IMR-90 (cell line): ENCODE measurements around the gene OLFML3. TPM values are rescaled to one million over a fixed set of nuclear protein-coding genes. Genes with fewer than 3 reads are reported as not detected.

Experiments used
- ATAC-seq: fragments of 200-7000 bp; cut with Tn5 transposase; 2 replicates; pipeline ENCODE4 v1.9.1; 2020; ENCODE audit warnings: low read depth, mild to moderate bottlenecking, moderate library complexity
- BruUV-seq: library from RNA; stranded (reverse); fragments of 400-500 nt; replicated peaks from 2 replicates; lab custom pipeline; 2021; lab: Mats Ljungman, UMichigan
- CTCF ChIA-PET: fragments of 300-600 bp; formaldehyde crosslinking; extraction: SDS; loops from one replicate; lab custom pipeline; 2021; ENCODE audit warnings: antibody characterized with exemption; lab: Yijun Ruan, JAX
- POLR2A ChIA-PET: fragments of 300-600 bp; sonication (Branson Sonifier 250); formaldehyde crosslinking; loops from one replicate; lab custom pipeline; 2022; ENCODE audit warnings: antibody characterized with exemption; ENCODE audit not compliant: unreplicated experiment; lab: Charles Lee
- DNase-seq: peaks from one replicate; pipeline ENCODE4 v3.0.0; 2013
- H2AFZ ChIP-seq: replicated peaks from 2 replicates; pipeline ENCODE3; 2013; ENCODE audit warnings: low read length, mild to moderate bottlenecking; ENCODE audit not compliant: poor library complexity
- H2AK5ac ChIP-seq: 2 replicates; pipeline ENCODE4 v1.6.1; 2013; ENCODE audit warnings: low read depth, low read length, inconsistent platforms
- H2AK9ac ChIP-seq: replicated peaks from 2 replicates; pipeline ENCODE3; 2013; ENCODE audit warnings: mild to moderate bottlenecking, low read depth, low read length, moderate library complexity; ENCODE audit not compliant: poor library complexity
- H2BK120ac ChIP-seq: 2 replicates; pipeline ENCODE4 v1.6.1; 2013; ENCODE audit warnings: low read depth, low read length, inconsistent platforms
- H2BK15ac ChIP-seq: 3 replicates; pipeline ENCODE4 v1.6.1; 2013; ENCODE audit warnings: low read depth, low read length, inconsistent platforms
- H2BK20ac ChIP-seq: 2 replicates; pipeline ENCODE4 v1.6.1; 2013; ENCODE audit warnings: low read depth, mild to moderate bottlenecking, inconsistent platforms, low read length, moderate library complexity
- H2BK5ac ChIP-seq: 2 replicates; pipeline ENCODE4 v1.6.1; 2013; ENCODE audit warnings: mild to moderate bottlenecking, low read depth, low read length, inconsistent platforms; ENCODE audit not compliant: poor library complexity, severe bottlenecking
- H3K14ac ChIP-seq: replicated peaks from 2 replicates; pipeline ENCODE4 v1.6.1; 2013; ENCODE audit warnings: low read depth, low read length, inconsistent platforms
- H3K18ac ChIP-seq: 2 replicates; pipeline ENCODE4 v1.6.1; 2013; ENCODE audit warnings: low read depth, low read length, control low read depth
- H3K23ac ChIP-seq: 2 replicates; pipeline ENCODE4 v1.6.1; 2013; ENCODE audit warnings: low read depth, low read length, inconsistent platforms
- H3K27ac ChIP-seq: 2 replicates; pipeline ENCODE4 v1.5.1; 2013; ENCODE audit warnings: mild to moderate bottlenecking, control low read depth, low read length; ENCODE audit not compliant: insufficient read depth
- H3K27me3 ChIP-seq: 2 replicates; pipeline ENCODE4 v1.6.1; 2013; ENCODE audit warnings: low read length; ENCODE audit not compliant: control insufficient read depth, insufficient read depth
- H3K36me3 ChIP-seq: 2 replicates; pipeline ENCODE4 v1.6.1; 2013; ENCODE audit warnings: low read length, mixed read lengths; ENCODE audit not compliant: control insufficient read depth, insufficient read depth
- H3K4ac ChIP-seq: 2 replicates; pipeline ENCODE4 v1.6.1; 2013; ENCODE audit warnings: low read depth, low read length, inconsistent platforms
- H3K4me1 ChIP-seq: 2 replicates; pipeline ENCODE4 v1.6.1; 2013; ENCODE audit warnings: low read length, mixed read lengths; ENCODE audit not compliant: control insufficient read depth, insufficient read depth
- H3K4me2 ChIP-seq: 2 replicates; pipeline ENCODE4 v1.6.1; 2013; ENCODE audit warnings: low read depth, mild to moderate bottlenecking, control low read depth, low read length, moderate library complexity
- H3K4me3 ChIP-seq: 2 replicates; pipeline ENCODE4 v1.5.1; 2013; ENCODE audit warnings: low read depth, mild to moderate bottlenecking, control low read depth, low read length, moderate library complexity; ENCODE audit not compliant: insufficient read depth
- H3K56ac ChIP-seq: 2 replicates; pipeline ENCODE4 v1.6.1; 2013; ENCODE audit warnings: low read length, inconsistent platforms; ENCODE audit not compliant: insufficient read depth; ENCODE audit errors: extremely low read depth
- H3K79me1 ChIP-seq, 2 experiments: 2 replicates each; pipeline ENCODE4 v1.6.1; 2013; ENCODE audit warnings: low read length in 2 of 2, inconsistent platforms in 1 of 2, low read depth in 1 of 2
- H3K9ac ChIP-seq: 2 replicates; pipeline ENCODE4 v1.6.1; 2013; ENCODE audit warnings: low read depth, low read length, control low read depth
- H3K9me1 ChIP-seq: 2 replicates; pipeline ENCODE4 v1.6.1; 2013; ENCODE audit warnings: low read length, inconsistent platforms; ENCODE audit not compliant: insufficient read depth
- H3K9me3 ChIP-seq: 2 replicates; pipeline ENCODE4 v1.6.1; 2013; ENCODE audit warnings: low read length; ENCODE audit not compliant: control insufficient read depth, insufficient read depth
- H4K20me1 ChIP-seq: 2 replicates; pipeline ENCODE4 v1.6.1; 2013; ENCODE audit warnings: low read length, inconsistent platforms; ENCODE audit not compliant: insufficient read depth
- H4K5ac ChIP-seq: 2 replicates; pipeline ENCODE4 v1.6.1; 2013; ENCODE audit warnings: mild to moderate bottlenecking, low read depth, low read length, control low read depth
- H4K8ac ChIP-seq, 2 experiments: 2 replicates each; pipeline ENCODE4 v1.6.1; 2013; ENCODE audit warnings: low read depth in 2 of 2, low read length in 2 of 2, control low read depth in 1 of 2, inconsistent platforms in 1 of 2
- H4K91ac ChIP-seq: 2 replicates; pipeline ENCODE4 v1.6.1; 2013; ENCODE audit warnings: low read depth, low read length, inconsistent platforms; ENCODE audit not compliant: insufficient read depth
- BHLHE40 ChIP-seq: fragments of 150-350 bp; IDR thresholded peaks from 2 replicates; pipeline ENCODE4 v1.6.1; 2016; ENCODE audit warnings: mild to moderate bottlenecking, low read depth, low read length
- MAFK ChIP-seq: IDR thresholded peaks from 2 replicates; pipeline ENCODE4 v1.6.1; 2012; ENCODE audit warnings: low read depth, low read length, improper control_type of control experiment
- MXI1 ChIP-seq: IDR thresholded peaks from 2 replicates; pipeline ENCODE4 v1.6.1; 2012; ENCODE audit warnings: low read depth, mild to moderate bottlenecking, low read length, moderate library complexity, borderline replicate concordance
- NFE2L2 ChIP-seq: fragments of 150-350 bp; IDR thresholded peaks from 2 replicates; pipeline ENCODE4 v1.6.1; 2016; ENCODE audit warnings: low read depth, mild to moderate bottlenecking, low read length
- RCOR1 ChIP-seq: IDR thresholded peaks from 2 replicates; pipeline ENCODE4 v1.6.1; 2012; ENCODE audit warnings: mild to moderate bottlenecking, low read length, improper control_type of control experiment; ENCODE audit not compliant: insufficient replicate concordance
- RFX5 ChIP-seq: IDR thresholded peaks from 2 replicates; pipeline ENCODE4 v1.8.0; 2012; ENCODE audit warnings: low read depth, mild to moderate bottlenecking, low read length, moderate library complexity
- SMC3 ChIP-seq: fragments of 150-350 bp; IDR thresholded peaks from 2 replicates; pipeline ENCODE4 v1.6.1; 2016; ENCODE audit warnings: low read depth, mild to moderate bottlenecking, antibody characterized with exemption, low read length, moderate library complexity
- USF2 ChIP-seq: fragments of 150-350 bp; IDR thresholded peaks from 2 replicates; pipeline ENCODE4 v1.6.1; 2017; ENCODE audit warnings: mild to moderate bottlenecking, antibody characterized with exemption, low read length, low read depth
- WGBS, 2 experiments: methylation state at CpG; one replicate each; pipeline versions ENCODE4 v1.1.5 to v1.1.7; 2013; ENCODE audit warnings: missing lambda C conversion rate in 2 of 2; ENCODE audit not compliant: insufficient read length in 1 of 2; ENCODE audit errors: extremely low coverage in 2 of 2; 5-methylcytosine and 5-hydroxymethylcytosine counted together
- dilution Hi-C: fragments of 300-500 bp; cut with HindIII; formaldehyde crosslinking; loops from one replicate; pipeline ENCODE4 v1.14.3; 2018; ENCODE audit warnings: low sequenced_read_pairs; ENCODE audit not compliant: unreplicated experiment
- in situ Hi-C: fragments of 300-500 bp; cut with MboI; formaldehyde crosslinking; loops from 3 replicates; pipeline ENCODE4 v1.14.3; 2019; ENCODE audit warnings: low sequenced_read_pairs, inconsistent platforms, mixed read lengths
- intact Hi-C: fragments of 100-400 bp; cut with micrococcal nuclease; formaldehyde crosslinking; loops from 2 replicates; pipeline ENCODE4 v1.10.0; 2022
- polyA plus RNA-seq, 3 experiments: library from polyadenylated mRNA; depleted of rRNA; stranded (reverse); fragments of >200 nt; gene quantifications; 2 replicates each; pipeline ENCODE4 v1.2.3, GENCODE V29; 2012; ENCODE audit warnings: low replicate concordance in 1 of 3
- total RNA-seq: library from RNA; depleted of rRNA; stranded (reverse); fragments of >200 nt; gene quantifications from 2 replicates; pipeline ENCODE4 v1.2.3, GENCODE V29; 2012

OLFML3 gene
- total and polyA plus RNA-seq, 2 of the 4 experiments (the other 2 are of a cell fraction) = 40.9 to 71.3 TPM

GRCh38 chr1:113946678-113947387 lies 32.4 kb upstream of the OLFML3 start:
- ChIA-PET CTCF (interaction anchor here (1.2 kb wide), 1 partner anchor 11 kb away, joined by 3 read pairs; no protein-coding TSS in a partner anchor), POLR2A (no interaction called here)
- no peak overlapping the region for H2AK5ac ChIP-seq
- H2BK15ac ChIP-seq = no peak overlapping the region
- H3K4me3 ChIP-seq = no peak overlapping the region
- H3K36me3 ChIP-seq = peaks cover 6% of the 10 kb centered on the region; the same call in 1 of the 2 replicates
- peak overlapping the region; percentile 24; the same call in 1 of the 2 replicates for H3K14ac ChIP-seq
- H3K4me2 ChIP-seq = 0 out of 2 replicates have a peak overlapping the region, but pooled peaks have one; percentile 5
- intact Hi-C loops = loop anchor here (5.0 kb wide), 1 partner anchor 110 kb away; no protein-coding TSS in a partner anchor
- ATAC-seq = peak; percentile 61
- no peak overlapping the region for H3K27ac ChIP-seq
- no peak overlapping the region; the same call in 1 of the 2 replicates for H3K9ac ChIP-seq
- H3K9me1 ChIP-seq = peaks cover 3% of the 10 kb centered on the region; the same call in 1 of the 2 replicates
- in situ Hi-C loops = no loop called here
- H3K27me3 ChIP-seq = no peaks in the 10 kb centered on the region
- dilution Hi-C loops = no loop called here
- no peak overlapping the region for H4K8ac ChIP-seq
- DNase-seq = peak; percentile 22
- H3K56ac ChIP-seq = no peak overlapping the region
- H2BK120ac ChIP-seq = no peak overlapping the region
- no peak overlapping the region for H4K91ac ChIP-seq
- no peak overlapping the region; the same call in 1 of the 2 replicates for H3K23ac ChIP-seq
- TF ChIP-seq SMC3 (no peak), RCOR1 (no peak), MXI1 (no peak), BHLHE40 (no peak), RFX5 (no peak), USF2 (no peak), MAFK (no peak), NFE2L2 (no peak)
- H2AK9ac ChIP-seq = no peak overlapping the region
- no CpG with 5 or more reads among the region's 3 CpGs for WGBS, 2 experiments
- H3K9me3 ChIP-seq = no peaks in the 10 kb centered on the region
- H3K4ac ChIP-seq = no peak overlapping the region
- H2BK5ac ChIP-seq = no peak overlapping the region
- H2AFZ ChIP-seq = no peak overlapping the region
- H4K20me1 ChIP-seq = peaks cover 14% of the 10 kb centered on the region; the same call in 1 of the 2 replicates
- peaks cover 29 to 51% of the 10 kb centered on the region in 2 experiments for H3K79me1 ChIP-seq
- H3K18ac ChIP-seq = no peak overlapping the region
- no TSS peak for BruUV-seq
- no peak overlapping the region for H4K5ac ChIP-seq
- no peak overlapping the region for H2BK20ac ChIP-seq
- peaks cover 7% of the 10 kb centered on the region for H3K4me1 ChIP-seq
